Measurements from ENCODE around the gene AIRE.

- TF ChIP-seq EZH2 (IDR thresholded peaks at IDR 0.05): no peak
- TF ChIP-seq CTCF (IDR thresholded peaks at IDR 0.05): no peak
- no peak for TF ChIP-seq EZH2phosphoT487 (IDR thresholded peaks at IDR 0.05)
Observed at GRCh38 chr21:44338971-44339910, 53.6 kb downstream of the AIRE start, which contains the start of gene CFAP410.
